Smooth muscle cell (in vitro differentiated cells): ENCODE measurements around the gene EDAR. TPM values are rescaled to one million over a fixed set of nuclear protein-coding genes. Genes with fewer than 3 reads are reported as not detected.

ENCODE experiments used
- DNase-seq: peaks from one replicate; lab custom pipeline; 2025; ENCODE audit not compliant: unreplicated experiment; lab: John Stamatoyannopoulos, UW
- H2AFZ ChIP-seq: fragments of 200-600 bp; sonication (generic); 2 replicates; pipeline ENCODE4 v1.6.0; 2016; ENCODE audit warnings: antibody characterized with exemption, low read depth, mild to moderate bottlenecking
- H3F3A ChIP-seq: fragments of 200-600 bp; sonication (generic); 2 replicates; pipeline ENCODE4 v1.6.0; 2017; ENCODE audit warnings: antibody characterized with exemption, low read depth
- H3K27ac ChIP-seq: fragments of 200-600 bp; sonication (generic); 2 replicates; pipeline ENCODE4 v1.5.1; 2016; ENCODE audit warnings: low read depth, mild to moderate bottlenecking
- H3K27me3 ChIP-seq: fragments of 200-600 bp; sonication (generic); 2 replicates; pipeline ENCODE4 v1.6.1; 2016; ENCODE audit warnings: low read depth, mild to moderate bottlenecking
- H3K36me3 ChIP-seq: fragments of 200-600 bp; sonication (generic); 2 replicates; pipeline ENCODE4 v1.5.1; 2016; ENCODE audit warnings: low read depth
- H3K4me1 ChIP-seq: fragments of 200-600 bp; sonication (generic); 2 replicates; pipeline ENCODE4 v1.5.1; 2016; ENCODE audit warnings: low read depth
- H3K4me2 ChIP-seq: fragments of 200-600 bp; sonication (generic); 2 replicates; pipeline ENCODE4 v1.6.0; 2016; ENCODE audit warnings: mild to moderate bottlenecking
- H3K4me3 ChIP-seq: fragments of 200-600 bp; sonication (generic); 2 replicates; pipeline ENCODE4 v1.5.1; 2016; ENCODE audit warnings: mild to moderate bottlenecking
- H3K79me2 ChIP-seq: fragments of 200-600 bp; sonication (generic); 2 replicates; pipeline ENCODE4 v1.6.0; 2016; ENCODE audit warnings: low read depth, mild to moderate bottlenecking
- H3K9ac ChIP-seq: fragments of 200-600 bp; sonication (generic); 2 replicates; pipeline ENCODE4 v1.6.0; 2016; ENCODE audit warnings: low read depth
- H3K9me3 ChIP-seq: fragments of 200-600 bp; sonication (generic); replicated peaks from 2 replicates; pipeline ENCODE4 v1.5.1; 2016; ENCODE audit warnings: low read depth
- H4K20me1 ChIP-seq: fragments of 200-600 bp; sonication (generic); 2 replicates; pipeline ENCODE4 v1.6.0; 2016; ENCODE audit warnings: low read depth
- WGBS: methylation state at CpG from one replicate; pipeline ENCODE4 v1.1.7; 2016; ENCODE audit warnings: low lambda C conversion rate; 5-methylcytosine and 5-hydroxymethylcytosine counted together
- polyA plus RNA-seq: library from polyadenylated mRNA; unstranded; fragments of >200 nt; fragmentation: Nextera tagmentation; extraction: Ambion mirVana; gene quantifications from 2 replicates; pipeline ENCODE4 v1.2.1, GENCODE V29; 2016
- total RNA-seq: library from RNA; depleted of rRNA; stranded (reverse); fragments of >200 nt; gene quantifications from 2 replicates; pipeline ENCODE4 v1.2.3, GENCODE V29; 2014
- TF ChIP-seq, protein P1 (sequence below): fragments of 200-600 bp; sonication (generic); IDR thresholded peaks from 2 replicates; pipeline ENCODE4 v1.5.1; 2017; ENCODE audit warnings: borderline replicate concordance, mild to moderate bottlenecking, antibody characterized with exemption; ENCODE audit not compliant: insufficient read depth, poor library complexity, severe bottlenecking

The EDAR gene
- total and polyA plus RNA-seq, 2 experiments from 2014 or later = 0.09 TPM; not detected in 1

DNA sequence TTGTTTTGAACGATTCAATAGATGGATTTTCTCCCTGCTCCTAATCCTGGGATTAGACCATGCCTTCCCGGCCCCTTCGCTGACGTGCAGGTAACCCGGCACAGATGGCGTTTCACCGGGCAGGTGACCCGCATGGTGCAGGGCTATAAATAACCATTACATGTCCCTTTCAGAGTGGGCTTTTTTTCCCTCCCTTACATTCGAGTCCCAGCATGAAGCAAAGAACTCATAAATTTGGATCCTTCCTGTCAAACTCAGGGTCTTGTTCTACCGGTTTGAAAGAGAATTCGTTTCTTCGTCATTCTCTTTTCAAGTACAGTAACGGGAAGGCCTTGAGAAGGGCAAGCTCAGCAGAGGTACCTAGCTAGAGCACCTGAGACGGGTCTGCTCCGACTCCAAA, 46.1 kb downstream of the EDAR start:
- 72% methylated on average over 15 of the region's 15 CpGs for WGBS
- no peaks in the 10 kb centered on the region for H3K36me3 ChIP-seq
- no peak for DNase-seq

DNA sequence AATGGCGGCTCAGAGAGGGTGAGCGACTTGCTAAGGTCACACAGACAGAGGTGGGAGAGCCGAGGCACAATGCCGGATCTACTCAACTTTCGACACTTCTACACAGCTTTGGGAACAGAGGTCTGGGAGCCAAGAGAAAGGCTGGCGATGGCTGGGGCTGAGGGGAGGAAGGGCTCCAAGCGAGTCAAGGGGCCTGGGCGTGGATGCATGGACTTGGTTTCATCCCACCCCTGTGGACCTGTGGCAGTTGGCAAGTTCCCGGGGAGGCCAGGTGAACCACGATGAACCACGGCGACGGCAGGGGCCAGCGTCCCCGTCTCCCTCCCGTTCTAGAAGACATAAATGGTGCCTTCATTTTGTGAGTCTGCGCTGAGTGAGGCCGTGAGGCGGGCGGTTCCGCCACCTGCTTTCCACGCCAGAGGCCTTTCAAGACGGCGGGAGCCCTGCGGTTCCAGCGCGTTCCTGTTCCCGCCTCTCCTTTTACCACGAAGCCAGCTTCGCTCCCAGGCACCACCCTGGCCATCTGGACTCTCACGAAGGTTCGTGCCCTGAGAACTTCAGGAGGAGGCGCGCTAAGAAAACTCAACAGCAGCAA, 46.7 kb downstream of the EDAR start:
- WGBS = 97% methylated on average over 30 of the region's 34 CpGs
- Histone ChIP-seq H3K9me3 (peaks cover 6% of the 10 kb centered on the region), H2AFZ (no peak overlapping the region), H3K4me2 (no peak overlapping the region), H3K27me3 (no peaks in the 10 kb centered on the region), H3K9ac (no peak overlapping the region), H3F3A (no peaks in the 10 kb centered on the region), H3K4me3 (no peak overlapping the region), H3K27ac (no peak overlapping the region), H4K20me1 (no peaks in the 10 kb centered on the region), H3K36me3 (no peaks in the 10 kb centered on the region), H3K79me2 (no peaks in the 10 kb centered on the region), H3K4me1 (no peaks in the 10 kb centered on the region)
- DNase-seq = no peak
- TF ChIP-seq, protein P1, sequence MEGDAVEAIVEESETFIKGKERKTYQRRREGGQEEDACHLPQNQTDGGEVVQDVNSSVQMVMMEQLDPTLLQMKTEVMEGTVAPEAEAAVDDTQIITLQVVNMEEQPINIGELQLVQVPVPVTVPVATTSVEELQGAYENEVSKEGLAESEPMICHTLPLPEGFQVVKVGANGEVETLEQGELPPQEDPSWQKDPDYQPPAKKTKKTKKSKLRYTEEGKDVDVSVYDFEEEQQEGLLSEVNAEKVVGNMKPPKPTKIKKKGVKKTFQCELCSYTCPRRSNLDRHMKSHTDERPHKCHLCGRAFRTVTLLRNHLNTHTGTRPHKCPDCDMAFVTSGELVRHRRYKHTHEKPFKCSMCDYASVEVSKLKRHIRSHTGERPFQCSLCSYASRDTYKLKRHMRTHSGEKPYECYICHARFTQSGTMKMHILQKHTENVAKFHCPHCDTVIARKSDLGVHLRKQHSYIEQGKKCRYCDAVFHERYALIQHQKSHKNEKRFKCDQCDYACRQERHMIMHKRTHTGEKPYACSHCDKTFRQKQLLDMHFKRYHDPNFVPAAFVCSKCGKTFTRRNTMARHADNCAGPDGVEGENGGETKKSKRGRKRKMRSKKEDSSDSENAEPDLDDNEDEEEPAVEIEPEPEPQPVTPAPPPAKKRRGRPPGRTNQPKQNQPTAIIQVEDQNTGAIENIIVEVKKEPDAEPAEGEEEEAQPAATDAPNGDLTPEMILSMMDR = no peak

More for the DNA sequence above, 46.1 kb downstream of the EDAR start:
- Histone ChIP-seq H3K27ac (no peak overlapping the region), H3K27me3 (no peaks in the 10 kb centered on the region), H3K9me3 (peaks cover 7% of the 10 kb centered on the region), H3K4me2 (no peak overlapping the region), H3K4me3 (no peak overlapping the region), H4K20me1 (no peaks in the 10 kb centered on the region), H3K4me1 (no peaks in the 10 kb centered on the region), H3F3A (no peaks in the 10 kb centered on the region), H2AFZ (no peak overlapping the region), H3K79me2 (no peaks in the 10 kb centered on the region), H3K9ac (no peak overlapping the region)
- TF ChIP-seq, protein P1 = no peak

DNA sequence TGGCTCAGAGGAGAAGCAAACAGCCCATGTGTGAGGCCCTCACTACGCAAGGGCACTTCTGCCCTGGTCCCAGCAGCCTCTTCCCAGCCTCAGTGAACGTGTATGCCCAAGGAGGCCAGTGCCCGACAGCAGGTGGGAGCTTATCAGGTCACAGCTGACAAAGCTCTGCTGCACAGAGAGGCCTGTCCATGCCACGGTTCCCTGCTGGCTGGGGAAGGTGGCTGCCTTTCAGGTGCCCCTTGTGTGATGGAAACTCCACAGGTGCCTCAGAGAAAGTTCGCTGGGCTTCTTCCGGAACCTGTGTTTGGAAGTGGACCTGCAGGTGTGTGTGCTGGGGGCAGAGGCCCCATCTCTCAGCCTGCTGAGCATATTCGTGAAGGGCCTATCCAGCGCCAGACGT, 47.3 kb downstream of the EDAR start:
- Histone ChIP-seq H3K9ac (no peak overlapping the region), H3K79me2 (no peaks in the 10 kb centered on the region), H3K36me3 (no peaks in the 10 kb centered on the region), H3K27ac (no peak overlapping the region), H3K4me3 (no peak overlapping the region), H3K9me3 (peaks cover under 1% of the 10 kb centered on the region), H3F3A (no peaks in the 10 kb centered on the region), H2AFZ (no peak overlapping the region), H3K4me1 (no peaks in the 10 kb centered on the region), H3K27me3 (no peaks in the 10 kb centered on the region), H3K4me2 (no peak overlapping the region), H4K20me1 (no peaks in the 10 kb centered on the region)
- DNase-seq = no peak
- TF ChIP-seq, protein P1 = no peak
- WGBS = 93% methylated on average over 9 of the region's 9 CpGs

DNA sequence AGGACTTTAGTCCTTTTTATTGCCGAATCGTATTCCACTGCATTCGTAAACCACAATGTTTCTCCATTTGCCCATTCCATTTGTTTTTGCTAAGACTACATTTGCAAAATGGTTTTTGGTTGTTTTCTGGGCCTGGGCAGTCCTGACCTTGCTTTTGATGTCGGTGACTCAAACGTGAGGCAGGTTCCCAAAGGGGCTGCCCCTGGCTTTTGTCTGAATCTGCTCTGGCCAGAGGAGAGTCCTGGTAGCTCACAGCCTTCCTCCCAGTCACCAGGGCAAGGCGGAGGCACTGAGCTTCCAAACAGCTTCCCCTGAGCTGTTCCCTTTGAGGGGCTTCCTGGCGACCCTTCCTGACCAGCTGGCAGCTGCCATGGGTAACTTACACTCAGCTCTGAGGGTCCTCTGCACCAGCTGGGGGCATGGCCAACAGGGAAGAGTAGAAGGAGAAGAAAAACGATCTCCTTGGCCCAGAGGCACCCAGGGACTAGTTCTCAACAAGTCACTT, 47.8 kb downstream of the EDAR start:
- no peak overlapping the region for H3K4me3 ChIP-seq
- no peaks in the 10 kb centered on the region for H3K27me3 ChIP-seq
- H3K4me2 ChIP-seq = no peak overlapping the region
- H3K36me3 ChIP-seq = no peaks in the 10 kb centered on the region
- H3K9me3 ChIP-seq = no peaks in the 10 kb centered on the region
- no peaks in the 10 kb centered on the region for H3K4me1 ChIP-seq
- no peak overlapping the region for H2AFZ ChIP-seq
- DNase-seq = no peak
- no peaks in the 10 kb centered on the region for H4K20me1 ChIP-seq
- H3F3A ChIP-seq = no peaks in the 10 kb centered on the region
- no peak overlapping the region for H3K9ac ChIP-seq
- no peaks in the 10 kb centered on the region for H3K79me2 ChIP-seq
- TF ChIP-seq, protein P1 = no peak
- H3K27ac ChIP-seq = no peak overlapping the region
- 76% methylated on average over 8 of the region's 8 CpGs for WGBS
